Right lobe of liver (tissue), 4 donors: ENCODE measurements around the gene CAT.

ENCODE experiments used
- POLR2A ChIP-seq: fragments of 450-650 bp; IDR thresholded peaks from one replicate; pipeline ENCODE4 v1.6.1; 2017; ENCODE audit warnings: antibody characterized with exemption, mild to moderate bottlenecking
- TF ChIP-seq, protein P1 (sequence below), 4 donors: fragments of 200-600 bp in 3 of 4; fragments of 450-650 bp in 1 of 4; IDR thresholded peaks; one replicate each; pipeline versions ENCODE4 v1.5.1 to v1.8.0; 2016 to 2022; ENCODE audit warnings: antibody characterized with exemption in 4 of 4, mild to moderate bottlenecking in 2 of 4
- donor health status: DM: no; HTN: no; CAD: no.
- donor health status: DM: no; HTN: no; CAD: no.
- donor health status: DM: no; HTN: yes; CAD: no.

DNA sequence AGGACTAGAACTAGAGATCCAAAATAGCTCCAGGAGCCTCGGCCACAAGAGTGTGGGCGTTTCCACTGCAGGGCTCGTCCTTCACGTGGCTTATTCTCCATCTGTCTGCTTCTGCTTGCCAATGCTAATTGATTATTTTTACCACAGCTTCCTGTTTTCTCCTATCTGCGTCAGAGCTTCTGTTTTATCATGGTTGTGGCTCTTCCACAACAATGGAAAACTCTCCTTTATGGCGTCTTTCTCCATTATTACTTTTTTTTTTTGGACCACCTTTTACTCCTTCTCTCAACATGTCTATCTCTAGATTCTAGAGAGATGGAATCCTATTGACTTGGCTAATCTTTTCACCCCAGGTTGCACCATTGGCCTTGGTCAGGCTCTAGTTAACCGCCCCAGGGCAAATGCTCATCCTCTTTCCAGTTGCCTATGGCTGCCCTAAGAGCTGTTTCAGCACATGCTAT, 25.9 kb downstream of the CAT start:
- TF ChIP-seq, protein P1, sequence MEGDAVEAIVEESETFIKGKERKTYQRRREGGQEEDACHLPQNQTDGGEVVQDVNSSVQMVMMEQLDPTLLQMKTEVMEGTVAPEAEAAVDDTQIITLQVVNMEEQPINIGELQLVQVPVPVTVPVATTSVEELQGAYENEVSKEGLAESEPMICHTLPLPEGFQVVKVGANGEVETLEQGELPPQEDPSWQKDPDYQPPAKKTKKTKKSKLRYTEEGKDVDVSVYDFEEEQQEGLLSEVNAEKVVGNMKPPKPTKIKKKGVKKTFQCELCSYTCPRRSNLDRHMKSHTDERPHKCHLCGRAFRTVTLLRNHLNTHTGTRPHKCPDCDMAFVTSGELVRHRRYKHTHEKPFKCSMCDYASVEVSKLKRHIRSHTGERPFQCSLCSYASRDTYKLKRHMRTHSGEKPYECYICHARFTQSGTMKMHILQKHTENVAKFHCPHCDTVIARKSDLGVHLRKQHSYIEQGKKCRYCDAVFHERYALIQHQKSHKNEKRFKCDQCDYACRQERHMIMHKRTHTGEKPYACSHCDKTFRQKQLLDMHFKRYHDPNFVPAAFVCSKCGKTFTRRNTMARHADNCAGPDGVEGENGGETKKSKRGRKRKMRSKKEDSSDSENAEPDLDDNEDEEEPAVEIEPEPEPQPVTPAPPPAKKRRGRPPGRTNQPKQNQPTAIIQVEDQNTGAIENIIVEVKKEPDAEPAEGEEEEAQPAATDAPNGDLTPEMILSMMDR (IDR thresholded peaks at IDR 0.05): no peak
- no peak for TF ChIP-seq POLR2A
